GM12865 (cell line): Measurements from ENCODE around the gene CD99L2.

Source experiments
- DNase-seq: peaks from one replicate; pipeline ENCODE4 v3.0.0; 2010; ENCODE audit warnings: low read depth
- H3K4me3 ChIP-seq: 2 replicates; pipeline ENCODE4 v1.5.1; 2011; ENCODE audit warnings: mild to moderate bottlenecking, low read depth, low read length, control low read depth
- CTCF ChIP-seq: IDR thresholded peaks from 2 replicates; pipeline ENCODE4 v1.5.1; 2011; ENCODE audit warnings: low read length, control low read depth, low read depth, inconsistent platforms; ENCODE audit not compliant: insufficient read depth; ENCODE audit errors: missing control alignments

Gene CD99L2

GRCh38 chrX:150935467-150935866, 37.0 kb upstream of the CD99L2 start:
- H3K4me3 ChIP-seq, result no peak overlapping the region
- DNase-seq, result no peak
- TF ChIP-seq CTCF, result no peak

DNA sequence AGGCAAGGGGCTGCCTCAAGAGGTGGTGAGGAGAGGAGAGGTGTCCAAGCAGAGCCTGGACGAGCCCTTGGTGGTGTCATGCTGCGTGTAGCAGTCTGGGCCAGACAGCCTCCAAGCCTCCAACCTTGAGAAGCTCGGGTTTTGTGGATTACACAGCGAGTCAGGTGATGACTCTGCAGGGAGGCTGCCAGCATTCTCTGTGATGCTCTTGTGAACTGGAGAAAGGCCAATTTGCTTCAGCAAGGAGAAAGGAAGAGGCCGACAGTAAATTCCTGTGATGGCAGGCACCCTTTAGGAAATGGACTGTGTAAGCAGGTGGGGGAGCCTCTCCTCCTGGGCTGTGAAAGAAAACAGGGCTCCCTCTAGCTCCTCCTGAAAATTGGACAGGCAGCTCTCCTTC, 36.0 kb upstream of the CD99L2 start:
- TF ChIP-seq CTCF, result no peak
- DNase-seq, result no peak

DNA sequence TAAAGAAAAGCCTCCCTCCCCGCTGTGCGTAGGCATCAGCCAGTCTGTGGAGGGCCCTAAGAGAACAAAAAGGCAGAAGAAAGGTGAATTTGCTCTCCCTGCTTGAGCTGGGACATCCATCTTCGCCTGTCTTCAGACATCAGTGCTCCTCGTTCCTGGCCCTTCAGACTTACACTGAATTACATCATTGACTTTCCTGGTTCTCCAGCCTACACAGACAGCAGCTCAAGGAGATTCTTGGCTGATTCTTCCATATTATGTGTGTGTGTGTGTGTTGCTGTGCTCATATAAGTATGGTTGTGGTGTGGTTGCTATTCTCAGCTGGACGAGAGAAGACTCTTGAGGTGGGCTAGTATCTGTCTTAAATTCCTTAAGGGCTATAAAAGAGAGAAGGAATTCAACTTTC, 35.5 kb upstream of the CD99L2 start:
- DNase-seq, result no peak
- no peak overlapping the region for H3K4me3 ChIP-seq
- no peak for TF ChIP-seq CTCF

More for the DNA sequence above, 36.0 kb upstream of the CD99L2 start:
- H3K4me3 ChIP-seq, result no peak overlapping the region

GRCh38 chrX:150929058-150929457, 30.6 kb upstream of the CD99L2 start:
- DNase-seq, result no peak
- H3K4me3 ChIP-seq, result no peak overlapping the region
- no peak for TF ChIP-seq CTCF

DNA sequence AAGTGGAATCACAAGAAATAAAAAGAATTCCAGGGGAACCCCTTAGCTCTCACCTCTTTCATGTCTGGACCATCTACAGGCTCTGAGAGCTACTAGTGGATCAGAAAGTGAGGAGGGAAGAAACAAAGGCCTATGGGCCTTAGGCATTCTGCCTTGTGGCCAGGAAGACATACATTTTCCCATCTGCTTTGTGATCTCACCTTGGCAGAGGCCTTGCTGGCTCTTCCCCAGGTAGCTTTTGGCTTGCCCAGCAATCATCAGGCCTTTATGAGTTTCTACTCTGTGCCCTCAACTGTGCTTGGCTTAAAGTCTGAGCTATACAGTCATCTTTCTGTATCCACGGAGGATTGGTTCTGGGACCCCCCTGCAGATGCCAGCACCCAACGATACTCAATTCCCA, 28.3 kb upstream of the CD99L2 start:
- no peak for TF ChIP-seq CTCF
- no peak for DNase-seq
- H3K4me3 ChIP-seq, result no peak overlapping the region

GRCh38 chrX:150926304-150926703, 27.8 kb upstream of the CD99L2 start:
- TF ChIP-seq CTCF, result no peak
- H3K4me3 ChIP-seq, result no peak overlapping the region
- no peak for DNase-seq

DNA sequence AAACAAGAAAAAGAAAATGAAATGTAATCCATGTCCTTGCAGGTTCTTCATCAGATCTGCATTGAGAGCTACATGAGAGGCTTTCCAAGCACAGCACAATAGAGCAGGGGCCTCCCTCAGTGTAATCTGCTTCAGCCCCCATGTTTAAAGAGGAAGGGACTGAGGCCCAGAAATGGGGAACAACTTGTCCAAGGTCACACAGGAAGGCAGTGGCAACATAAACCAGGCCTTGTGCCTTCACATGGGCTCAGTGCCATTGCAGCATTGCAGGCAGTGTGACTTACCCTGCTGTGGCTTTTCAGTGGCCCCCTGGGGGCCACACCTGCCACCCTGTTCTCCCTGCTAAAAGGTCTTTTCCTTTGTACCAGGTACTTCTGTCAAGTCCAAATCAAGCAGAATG, 20.9 kb upstream of the CD99L2 start:
- no peak overlapping the region for H3K4me3 ChIP-seq
- no peak for TF ChIP-seq CTCF
- DNase-seq, result no peak
